Astrocyte (in vitro differentiated cells and primary cell): ENCODE measurements around the gene PHKG2. TPM values are rescaled to one million over a fixed set of nuclear protein-coding genes. Genes with fewer than 3 reads are reported as not detected.

ENCODE experiments used
- DNase-seq: peaks from one replicate; pipeline ENCODE4 v3.0.0-alpha.2; 2010; ENCODE audit warnings: low read depth
- FAIRE-seq: peaks from 2 replicates; lab custom pipeline; 2011; peaks lifted over from hg19 to GRCh38; lab: Jason Lieb, UNC
- H2AFZ ChIP-seq: 2 replicates; pipeline ENCODE4 v1.6.0; 2012; ENCODE audit warnings: low read depth, low read length, inconsistent platforms
- H3K27ac ChIP-seq: 2 replicates; pipeline ENCODE4 v1.5.1; 2011; ENCODE audit warnings: low read depth, low read length, inconsistent platforms
- H3K27me3 ChIP-seq: 2 replicates; pipeline ENCODE4 v1.6.0; 2011; ENCODE audit warnings: low read length, inconsistent platforms; ENCODE audit not compliant: insufficient read depth
- H3K36me3 ChIP-seq: 2 replicates; pipeline ENCODE4 v1.5.1; 2011; ENCODE audit warnings: low read length, inconsistent platforms; ENCODE audit not compliant: insufficient read depth
- H3K4me1 ChIP-seq: 2 replicates; pipeline ENCODE4 v1.5.1; 2011; ENCODE audit warnings: low read length, inconsistent platforms; ENCODE audit not compliant: insufficient read depth
- H3K4me2 ChIP-seq: 2 replicates; pipeline ENCODE4 v1.6.0; 2012; ENCODE audit warnings: low read length, inconsistent platforms
- H3K4me3 ChIP-seq: 2 replicates; pipeline ENCODE4 v1.5.1; 2011; ENCODE audit warnings: low read depth, mild to moderate bottlenecking, low read length, inconsistent platforms; ENCODE audit not compliant: insufficient read depth
- H3K79me2 ChIP-seq: 2 replicates; pipeline ENCODE4 v1.6.0; 2012; ENCODE audit warnings: mild to moderate bottlenecking, low read length, inconsistent platforms; ENCODE audit not compliant: insufficient read depth
- H3K9ac ChIP-seq: 2 replicates; pipeline ENCODE4 v1.6.0; 2012; ENCODE audit warnings: mild to moderate bottlenecking, low read length, inconsistent platforms
- H3K9me3 ChIP-seq: 2 replicates; pipeline ENCODE4 v1.5.1; 2012; ENCODE audit warnings: low read depth, mild to moderate bottlenecking, low read length, inconsistent platforms; ENCODE audit not compliant: insufficient read depth
- H4K20me1 ChIP-seq: 2 replicates; pipeline ENCODE4 v1.6.0; 2012; ENCODE audit warnings: low read length, inconsistent platforms; ENCODE audit not compliant: insufficient read depth
- H3K27ac Mint-ChIP-seq: one replicate; pipeline ENCODE4 v1.8.0; 2021; ENCODE audit warnings: mild to moderate bottlenecking, mixed read lengths; ENCODE audit not compliant: unreplicated experiment
- H3K27me3 Mint-ChIP-seq: one replicate; pipeline ENCODE4 v1.8.0; 2021; ENCODE audit warnings: low read depth, mixed read lengths; ENCODE audit not compliant: unreplicated experiment
- H3K36me3 Mint-ChIP-seq: one replicate; pipeline ENCODE4 v1.8.0; 2021; ENCODE audit warnings: low read depth, mixed read lengths; ENCODE audit not compliant: unreplicated experiment
- H3K4me1 Mint-ChIP-seq: one replicate; pipeline ENCODE4 v1.8.0; 2021; ENCODE audit warnings: low read depth, mixed read lengths; ENCODE audit not compliant: unreplicated experiment
- H3K4me3 Mint-ChIP-seq: one replicate; pipeline ENCODE4 v1.8.0; 2021; ENCODE audit warnings: mild to moderate bottlenecking, moderate library complexity, mixed read lengths; ENCODE audit not compliant: unreplicated experiment
- H3K9me3 Mint-ChIP-seq: one replicate; pipeline ENCODE4 v1.8.0; 2021; ENCODE audit warnings: mild to moderate bottlenecking, mixed read lengths; ENCODE audit not compliant: unreplicated experiment
- CTCF ChIP-seq: IDR thresholded peaks from 2 replicates; pipeline ENCODE4 v1.5.1; 2011; ENCODE audit warnings: low read depth, mild to moderate bottlenecking, inconsistent platforms, low read length, moderate library complexity; ENCODE audit not compliant: insufficient read depth
- EZH2 ChIP-seq: IDR thresholded peaks from 2 replicates; pipeline ENCODE4 v1.6.1; 2012; ENCODE audit warnings: mild to moderate bottlenecking, low read length, inconsistent platforms; ENCODE audit not compliant: insufficient read depth
- total RNA-seq: library from RNA; stranded (reverse); gene quantifications from 2 replicates; pipeline ENCODE4 v1.2.1, GENCODE V29; 2021

Gene PHKG2
- total RNA-seq, 1 donor from 2014 or later, result 34.2 TPM

GRCh38 chr16:30738984-30739951, 9.0 kb upstream of the PHKG2 start:
- DNase-seq, result no peak
- H3K79me2 ChIP-seq, result peaks cover 12% of the 10 kb centered on the region
- peaks cover 52% of the 10 kb centered on the region for H3K36me3 ChIP-seq
- H3K4me2 ChIP-seq, result no peak overlapping the region
- H2AFZ ChIP-seq, result no peak overlapping the region
- H3K36me3 Mint-ChIP-seq, result peaks cover 16% of the 10 kb centered on the region
- no peak for FAIRE-seq
- no peak overlapping the region for H3K4me3 Mint-ChIP-seq
- no peaks in the 10 kb centered on the region for H3K9me3 ChIP-seq
- H4K20me1 ChIP-seq, result peaks cover 55% of the 10 kb centered on the region
- H3K27me3 ChIP-seq, result no peaks in the 10 kb centered on the region
- no peak for TF ChIP-seq EZH2
- no peak for TF ChIP-seq CTCF
- H3K4me1 Mint-ChIP-seq, result peaks cover 22% of the 10 kb centered on the region
- H3K27ac ChIP-seq, result no peak overlapping the region
- peaks cover 21% of the 10 kb centered on the region for H3K4me1 ChIP-seq
- H3K4me3 ChIP-seq, result no peak overlapping the region
- H3K9ac ChIP-seq, result no peak overlapping the region
- H3K9me3 Mint-ChIP-seq, result no peaks in the 10 kb centered on the region
- H3K27me3 Mint-ChIP-seq, result no peaks in the 10 kb centered on the region
- no peak overlapping the region for H3K27ac Mint-ChIP-seq

GRCh38 chr16:30740364-30741251, 7.6 kb upstream of the PHKG2 start:
- Histone ChIP-seq H4K20me1 (peaks cover 50% of the 10 kb centered on the region), H3K27ac (peak overlapping the region; percentile 81), H3K9me3 (no peaks in the 10 kb centered on the region), H3K79me2 (peaks cover 12% of the 10 kb centered on the region), H3K36me3 (peaks cover 57% of the 10 kb centered on the region), H3K4me2 (peak overlapping the region; percentile 58), H2AFZ (no peak overlapping the region), H3K4me1 (peaks cover 21% of the 10 kb centered on the region), H3K4me3 (no peak overlapping the region), H3K27me3 (no peaks in the 10 kb centered on the region), H3K9ac (peak overlapping the region; percentile 32)
- Mint-ChIP-seq H3K4me1 (peaks cover 22% of the 10 kb centered on the region), H3K27me3 (no peaks in the 10 kb centered on the region), H3K36me3 (peaks cover 16% of the 10 kb centered on the region), H3K4me3 (peak overlapping the region; percentile 81), H3K9me3 (no peaks in the 10 kb centered on the region), H3K27ac (peak overlapping the region; percentile 97)
- FAIRE-seq (no peak), DNase-seq (peak; percentile 69)
- TF ChIP-seq CTCF (no peak), EZH2 (no peak)
